Calu3 (cell line): ENCODE measurements around the gene PLEKHJ1. TPM values are rescaled to one million over a fixed set of nuclear protein-coding genes. Genes with fewer than 3 reads are reported as not detected.
A peak's percentile ranks its signal among the peaks of the same experiment; 100 is the strongest.

Source experiments
- BruUV-seq: library from RNA; stranded (reverse); fragments of 400-500 nt; replicated peaks from 2 replicates; lab custom pipeline; 2021; lab: Mats Ljungman, UMichigan
- CTCF ChIA-PET: fragments of 300-600 bp; sonication (Branson Sonifier 250); formaldehyde crosslinking; loops from one replicate; lab custom pipeline; 2022; ENCODE audit warnings: antibody characterized with exemption; lab: Charles Lee
- DNase-seq: peaks from one replicate; pipeline ENCODE4 v3.0.0; 2022
- H3K27ac Mint-ChIP-seq: one replicate; pipeline ENCODE4 v1.8.0; 2022; ENCODE audit warnings: mixed read lengths; ENCODE audit not compliant: unreplicated experiment
- H3K27me3 Mint-ChIP-seq: one replicate; pipeline ENCODE4 v1.8.0; 2022; ENCODE audit warnings: mixed read lengths; ENCODE audit not compliant: unreplicated experiment
- H3K36me3 Mint-ChIP-seq: one replicate; pipeline ENCODE4 v1.8.0; 2022; ENCODE audit warnings: mild to moderate bottlenecking, moderate library complexity, mixed read lengths; ENCODE audit not compliant: insufficient read depth, unreplicated experiment
- H3K4me1 Mint-ChIP-seq: one replicate; pipeline ENCODE4 v1.8.0; 2022; ENCODE audit warnings: mild to moderate bottlenecking, low read depth, mixed read lengths; ENCODE audit not compliant: unreplicated experiment
- H3K4me3 Mint-ChIP-seq: one replicate; pipeline ENCODE4 v1.8.0; 2022; ENCODE audit warnings: mild to moderate bottlenecking, low read depth, moderate library complexity, mixed read lengths; ENCODE audit not compliant: unreplicated experiment
- H3K9me3 Mint-ChIP-seq: one replicate; pipeline ENCODE4 v1.8.0; 2022; ENCODE audit warnings: low read depth, mixed read lengths; ENCODE audit not compliant: unreplicated experiment
- intact Hi-C: fragments of 100-400 bp; cut with micrococcal nuclease; formaldehyde crosslinking; loops from one replicate; pipeline ENCODE4 v1.10.0; 2022; ENCODE audit not compliant: unreplicated experiment
- total RNA-seq: library from RNA; stranded (reverse); gene quantifications from 2 replicates; pipeline ENCODE4 v1.2.3, GENCODE V29; 2022
- TF ChIP-seq, protein P1 (sequence below): fragments of 200-600 bp; IDR thresholded peaks from one replicate; pipeline ENCODE4 v1.8.0; 2022; ENCODE audit warnings: antibody characterized with exemption; ENCODE audit not compliant: unreplicated experiment

The PLEKHJ1 gene
- total RNA-seq, 1 experiment from 2014 or later: 38.7 TPM

DNA sequence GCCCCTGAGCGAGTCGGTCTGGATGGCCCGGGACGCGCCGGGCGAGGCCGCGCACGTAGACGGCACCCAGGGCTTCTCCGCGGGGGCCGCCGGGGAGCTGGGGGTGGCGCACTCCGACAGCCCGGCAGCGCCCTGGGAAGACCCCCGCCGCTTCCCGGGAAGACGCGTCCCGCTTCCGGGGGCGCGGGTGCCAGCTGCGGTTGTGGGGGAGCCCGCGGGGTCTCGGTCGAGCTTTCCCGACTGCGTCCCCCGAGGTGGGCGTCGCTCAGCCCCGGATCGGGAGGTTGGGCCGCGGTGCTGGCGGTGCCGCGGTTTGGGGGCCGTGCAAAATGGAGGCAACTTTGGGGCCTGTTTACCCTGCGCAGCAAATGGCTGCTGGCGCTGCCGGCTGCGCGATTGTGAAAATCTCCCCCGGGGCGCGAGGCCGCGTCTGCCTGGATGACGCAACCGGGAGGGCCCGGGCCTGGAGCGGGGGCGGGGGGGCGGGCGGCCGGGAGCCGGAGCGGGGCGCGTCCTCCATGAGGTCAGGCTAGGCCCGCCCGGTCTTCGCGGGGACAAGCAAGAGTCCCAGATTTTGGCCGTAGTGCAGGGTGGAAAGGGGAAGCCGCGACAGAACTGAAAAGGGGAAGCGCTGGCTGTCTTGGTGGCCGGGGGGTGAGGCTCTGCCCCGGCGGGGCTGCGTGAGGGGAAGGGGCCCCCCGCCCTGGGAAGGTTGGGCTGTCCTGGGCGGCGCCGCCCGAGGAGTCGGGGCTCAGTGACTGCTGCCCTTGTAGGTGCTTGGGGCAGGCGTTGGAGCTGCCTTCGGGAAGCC lies 34.5 kb upstream of the PLEKHJ1 start:
- Mint-ChIP-seq H3K4me3 (peak overlapping the region; percentile 95), H3K27me3 (no peaks in the 10 kb centered on the region), H3K36me3 (peaks cover 82% of the 10 kb centered on the region), H3K4me1 (peaks cover 25% of the 10 kb centered on the region), H3K9me3 (no peaks in the 10 kb centered on the region), H3K27ac (no peak overlapping the region)
- TF ChIP-seq, protein P1, sequence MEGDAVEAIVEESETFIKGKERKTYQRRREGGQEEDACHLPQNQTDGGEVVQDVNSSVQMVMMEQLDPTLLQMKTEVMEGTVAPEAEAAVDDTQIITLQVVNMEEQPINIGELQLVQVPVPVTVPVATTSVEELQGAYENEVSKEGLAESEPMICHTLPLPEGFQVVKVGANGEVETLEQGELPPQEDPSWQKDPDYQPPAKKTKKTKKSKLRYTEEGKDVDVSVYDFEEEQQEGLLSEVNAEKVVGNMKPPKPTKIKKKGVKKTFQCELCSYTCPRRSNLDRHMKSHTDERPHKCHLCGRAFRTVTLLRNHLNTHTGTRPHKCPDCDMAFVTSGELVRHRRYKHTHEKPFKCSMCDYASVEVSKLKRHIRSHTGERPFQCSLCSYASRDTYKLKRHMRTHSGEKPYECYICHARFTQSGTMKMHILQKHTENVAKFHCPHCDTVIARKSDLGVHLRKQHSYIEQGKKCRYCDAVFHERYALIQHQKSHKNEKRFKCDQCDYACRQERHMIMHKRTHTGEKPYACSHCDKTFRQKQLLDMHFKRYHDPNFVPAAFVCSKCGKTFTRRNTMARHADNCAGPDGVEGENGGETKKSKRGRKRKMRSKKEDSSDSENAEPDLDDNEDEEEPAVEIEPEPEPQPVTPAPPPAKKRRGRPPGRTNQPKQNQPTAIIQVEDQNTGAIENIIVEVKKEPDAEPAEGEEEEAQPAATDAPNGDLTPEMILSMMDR: no peak
- DNase-seq: peak; percentile 60
- intact Hi-C loops: loop anchor here (5.0 kb wide), 2 partner anchors 33 to 113 kb away; partner anchors contain the start of genes PLEKHJ1 and SF3A2
- CTCF ChIA-PET: interaction anchor here (0.6 kb wide), 2 partner anchors 115 to 330 kb away, joined by 5 to 7 read pairs; no protein-coding TSS in a partner anchor
- no TSS peak for BruUV-seq

DNA sequence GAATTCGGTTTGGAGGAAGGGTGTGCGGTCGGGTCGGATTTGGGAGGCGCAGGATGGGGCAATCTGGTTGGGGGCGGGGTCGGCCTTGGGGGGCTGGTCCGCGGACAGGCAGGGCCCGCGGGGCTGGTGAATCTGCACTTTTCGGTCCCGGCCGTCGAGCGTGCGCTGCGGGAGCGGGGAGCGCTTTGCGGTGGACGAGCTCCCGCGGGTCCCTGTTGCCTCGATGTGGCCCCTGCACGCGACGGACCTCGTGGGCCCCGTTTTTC lies 34.0 kb upstream of the PLEKHJ1 start:
- peak overlapping the region; percentile 95 for H3K4me3 Mint-ChIP-seq
- H3K27ac Mint-ChIP-seq: peak overlapping the region; percentile 79
- DNase-seq: no peak
- intact Hi-C loops: loop anchor here (5.0 kb wide), 2 partner anchors 33 to 113 kb away; partner anchors contain the start of genes PLEKHJ1 and SF3A2
- no TSS peak for BruUV-seq
- H3K4me1 Mint-ChIP-seq: peaks cover 25% of the 10 kb centered on the region
- TF ChIP-seq, protein P1: no peak
- no peaks in the 10 kb centered on the region for H3K9me3 Mint-ChIP-seq
- peaks cover 78% of the 10 kb centered on the region for H3K36me3 Mint-ChIP-seq
- CTCF ChIA-PET: no interaction called here
- H3K27me3 Mint-ChIP-seq: no peaks in the 10 kb centered on the region

DNA sequence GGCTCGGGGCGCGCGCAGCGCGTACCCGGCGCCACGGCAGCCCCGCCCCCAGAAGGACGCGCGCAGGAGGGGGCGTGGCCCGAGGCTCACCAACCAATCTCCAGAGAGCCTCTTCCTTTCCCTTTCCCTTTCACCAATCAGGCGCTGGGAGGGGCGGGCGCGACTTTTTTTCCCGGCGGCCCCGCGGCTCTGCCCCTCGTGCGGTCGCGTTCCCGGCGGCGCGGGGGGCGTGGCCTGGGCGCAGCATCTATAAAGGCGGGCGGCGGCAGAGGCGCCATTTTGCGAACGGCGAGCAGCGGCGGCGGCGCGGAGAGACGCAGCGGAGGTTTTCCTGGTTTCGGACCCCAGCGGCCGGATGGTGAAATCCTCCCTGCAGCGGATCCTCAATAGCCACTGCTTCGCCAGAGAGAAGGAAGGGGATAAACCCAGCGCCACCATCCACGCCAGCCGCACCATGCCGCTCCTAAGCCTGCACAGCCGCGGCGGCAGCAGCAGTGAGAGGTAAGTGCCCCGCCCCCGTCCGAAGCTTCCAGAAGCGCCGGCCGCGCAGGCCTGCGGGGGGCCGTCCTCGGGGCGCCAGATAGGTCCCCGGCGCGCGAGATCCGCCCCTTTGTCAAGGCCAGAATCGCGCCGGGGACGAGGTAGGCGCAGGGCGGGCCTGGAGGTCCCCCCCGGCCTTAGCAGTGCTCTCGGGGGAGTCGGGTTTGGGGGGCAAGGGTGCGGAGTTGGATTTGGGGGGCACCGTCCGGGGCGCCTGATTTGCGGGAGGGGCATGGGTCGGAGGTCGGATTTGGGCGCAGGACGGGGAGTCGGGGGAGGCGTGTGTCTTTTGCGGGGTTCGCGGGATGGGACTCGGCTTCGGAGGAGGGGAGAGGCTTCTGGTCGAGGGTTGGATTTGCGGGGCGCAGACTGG lies 33.4 kb upstream of the PLEKHJ1 start:
- H3K27me3 Mint-ChIP-seq: no peaks in the 10 kb centered on the region
- peaks cover 73% of the 10 kb centered on the region for H3K36me3 Mint-ChIP-seq
- no peaks in the 10 kb centered on the region for H3K9me3 Mint-ChIP-seq
- BruUV-seq: TSS peak; percentile 41
- peak overlapping the region; percentile 79 for H3K27ac Mint-ChIP-seq
- intact Hi-C loops: loop anchor here (5.0 kb wide), 2 partner anchors 32 to 112 kb away; partner anchors contain the start of genes PLEKHJ1 and SF3A2
- peak; percentile 96 for DNase-seq
- peaks cover 25% of the 10 kb centered on the region for H3K4me1 Mint-ChIP-seq
- TF ChIP-seq, protein P1: no peak
- peak overlapping the region; percentile 95 for H3K4me3 Mint-ChIP-seq
- CTCF ChIA-PET: no interaction called here

DNA sequence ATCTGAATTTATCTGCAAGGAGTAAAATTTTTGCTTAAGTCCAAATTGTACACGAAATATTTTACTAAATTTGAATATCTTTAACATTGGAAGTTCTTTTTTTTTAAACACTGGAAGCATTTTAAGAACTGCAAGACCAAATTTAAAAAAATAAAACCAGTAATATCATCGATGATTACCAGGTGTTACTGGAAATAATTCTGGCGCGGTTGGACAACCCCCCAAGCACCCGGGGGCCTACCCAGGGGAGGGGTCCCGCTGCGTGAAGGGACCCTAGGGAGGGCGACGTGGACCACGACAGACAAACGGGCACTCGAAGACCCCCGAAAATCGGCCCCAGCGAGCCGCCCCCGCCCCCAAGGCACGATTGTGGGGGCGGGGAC lies 32.7 kb upstream of the PLEKHJ1 start:
- Mint-ChIP-seq H3K27ac (peak overlapping the region; percentile 79), H3K9me3 (no peaks in the 10 kb centered on the region), H3K4me1 (peaks cover 19% of the 10 kb centered on the region), H3K27me3 (no peaks in the 10 kb centered on the region), H3K4me3 (peak overlapping the region; percentile 95), H3K36me3 (peaks cover 66% of the 10 kb centered on the region)
- DNase-seq: no peak
- no TSS peak for BruUV-seq
- intact Hi-C loops: no loop called here
- CTCF ChIA-PET: no interaction called here
- TF ChIP-seq, protein P1: no peak
